GM12878 (cell line): Measurements from ENCODE around the gene TCF23. TPM values are rescaled to one million over a fixed set of nuclear protein-coding genes. Genes with fewer than 3 reads are reported as not detected.

Experiments
- ATAC-seq: fragments of 200-7000 bp; cut with Tn5 transposase; 3 replicates; pipeline ENCODE4 v1.9.1; 2020; ENCODE audit warnings: mild to moderate bottlenecking, moderate library complexity
- BruUV-seq: library from RNA; stranded (reverse); fragments of 400-500 nt; replicated peaks from 2 replicates; lab custom pipeline; 2021; lab: Mats Ljungman, UMichigan
- CTCF ChIA-PET: fragments of 300-600 bp; sonication (Branson Sonifier 250); formaldehyde crosslinking; extraction: SDS; loops from one replicate; lab custom pipeline; 2021; ENCODE audit warnings: inconsistent platforms; lab: Yijun Ruan, JAX
- POLR2A ChIA-PET: fragments of 350-600 bp; formaldehyde crosslinking; extraction: SDS; loops from one replicate; lab custom pipeline; 2021; ENCODE audit warnings: inconsistent platforms; lab: Charles Lee
- RAD21 ChIA-PET: fragments of 300-600 bp; sonication (Branson Sonifier 250); formaldehyde crosslinking; loops from one replicate; lab custom pipeline; 2023; ENCODE audit warnings: antibody characterized with exemption; ENCODE audit not compliant: unreplicated experiment; lab: Charles Lee
- SMC1A ChIA-PET: fragments of 300-600 bp; sonication (Branson Sonifier 250); formaldehyde crosslinking; loops from one replicate; lab custom pipeline; 2023; ENCODE audit not compliant: unreplicated experiment, uncharacterized antibody; lab: Charles Lee
- DNase-seq: peaks from one replicate; pipeline ENCODE4 v3.0.0-alpha.2; 2011; ENCODE audit warnings: low read depth, low spot score
- FAIRE-seq: peaks from 3 replicates; lab custom pipeline; 2011; peaks lifted over from hg19 to GRCh38; lab: Jason Lieb, UNC
- H2AFZ ChIP-seq: 2 replicates; pipeline ENCODE4 v1.6.0; 2011; ENCODE audit warnings: low read depth, low read length, control low read depth; ENCODE audit not compliant: control insufficient read depth
- H3K27ac ChIP-seq: 2 replicates; pipeline ENCODE4 v1.5.1; 2011; ENCODE audit warnings: control low read depth; ENCODE audit not compliant: control insufficient read depth, insufficient read depth
- H3K27me3 ChIP-seq, 2 experiments: replicated peaks in 1 of 2; 2 replicates each; pipeline versions ENCODE4 v1.6.0 to v1.6.1; 2011; ENCODE audit warnings: low read length in 1 of 2; ENCODE audit not compliant: control insufficient read depth in 2 of 2, insufficient read depth in 2 of 2
- H3K36me3 ChIP-seq, 2 experiments: 2 replicates each; pipeline ENCODE4 v1.5.1; 2011; ENCODE audit warnings: low read length in 1 of 2; ENCODE audit not compliant: control insufficient read depth in 2 of 2, insufficient read depth in 2 of 2
- H3K4me1 ChIP-seq: 2 replicates; pipeline ENCODE4 v1.6.1; 2011; ENCODE audit warnings: mild to moderate bottlenecking, low read length, moderate library complexity, mixed read lengths; ENCODE audit not compliant: control insufficient read depth, insufficient read depth
- H3K4me2 ChIP-seq: 2 replicates; pipeline ENCODE4 v1.6.0; 2011; ENCODE audit warnings: control low read depth; ENCODE audit not compliant: control insufficient read depth, insufficient read depth
- H3K4me3 ChIP-seq: fragments of 200-600 bp; sonication (generic); 2 replicates; pipeline ENCODE4 v1.5.1; 2016
- H3K79me2 ChIP-seq: 2 replicates; pipeline ENCODE4 v1.6.0; 2011; ENCODE audit warnings: low read length; ENCODE audit not compliant: control insufficient read depth, insufficient read depth
- H3K9ac ChIP-seq: 2 replicates; pipeline ENCODE4 v1.8.0; 2011; ENCODE audit warnings: low read length, control low read depth, mixed read lengths; ENCODE audit not compliant: control insufficient read depth, insufficient read depth
- H3K9me3 ChIP-seq: replicated peaks from 3 replicates; pipeline ENCODE4 v1.5.1; 2011; ENCODE audit warnings: mild to moderate bottlenecking, low read length; ENCODE audit not compliant: control insufficient read depth, insufficient read depth
- H4K20me1 ChIP-seq: 2 replicates; pipeline ENCODE4 v1.6.0; 2011; ENCODE audit not compliant: control insufficient read depth, insufficient read depth
- BACH1 ChIP-seq: fragments of 450-650 bp; IDR thresholded peaks from 2 replicates; pipeline ENCODE4 v1.6.1; 2017; ENCODE audit warnings: mild to moderate bottlenecking, borderline replicate concordance
- JUNB ChIP-seq: IDR thresholded peaks from 2 replicates; pipeline ENCODE4 v1.6.1; 2016; ENCODE audit warnings: antibody characterized with exemption, mild to moderate bottlenecking
- MTA2 ChIP-seq: fragments of 450-650 bp; IDR thresholded peaks from 2 replicates; pipeline ENCODE4 v1.6.1; 2016; ENCODE audit warnings: low read depth, mild to moderate bottlenecking, moderate library complexity
- SIN3A ChIP-seq: IDR thresholded peaks from 2 replicates; pipeline ENCODE4 v1.6.1; 2012; ENCODE audit warnings: low read depth, low read length, improper control_type of control experiment
- SPI1 ChIP-seq: IDR thresholded peaks from 2 replicates; pipeline ENCODE4 v1.6.1; 2011; ENCODE audit warnings: low read depth, mild to moderate bottlenecking, low read length, moderate library complexity, borderline replicate concordance; ENCODE audit not compliant: insufficient read depth
- SUPT20H ChIP-seq: IDR thresholded peaks from 2 replicates; pipeline ENCODE4 v1.6.1; 2011; ENCODE audit warnings: low read depth, mild to moderate bottlenecking, low read length, moderate library complexity, borderline replicate concordance; ENCODE audit not compliant: control insufficient read depth
- TAF1 ChIP-seq: IDR thresholded peaks from 2 replicates; pipeline ENCODE4 v1.6.1; 2011; ENCODE audit warnings: mild to moderate bottlenecking, low read depth, low read length, borderline replicate concordance
- TBL1XR1 ChIP-seq: IDR thresholded peaks from 2 replicates; pipeline ENCODE4 v1.6.1; 2012; ENCODE audit warnings: low read depth, low read length, improper control_type of control experiment
- TCF3 ChIP-seq: IDR thresholded peaks from 2 replicates; pipeline ENCODE4 v1.6.1; 2012; ENCODE audit warnings: low read depth, mild to moderate bottlenecking, low read length, borderline replicate concordance; ENCODE audit not compliant: insufficient read depth
- ZBTB33 ChIP-seq: fragments of 450-650 bp; IDR thresholded peaks from 2 replicates; pipeline ENCODE4 v1.6.1; 2017; ENCODE audit warnings: mild to moderate bottlenecking
- ZNF687 ChIP-seq: fragments of 450-650 bp; IDR thresholded peaks from 2 replicates; pipeline ENCODE4 v1.6.1; 2017; ENCODE audit warnings: mild to moderate bottlenecking, moderate library complexity
- whole genome bisulfite sequencing: methylation state at CpG from one replicate; pipeline ENCODE4 v1.1.6; 2016; ENCODE audit warnings: low lambda C conversion rate; ENCODE audit not compliant: insufficient replicate concordance, insufficient coverage; ENCODE audit errors: missing lambda C conversion rate; 5-methylcytosine and 5-hydroxymethylcytosine counted together
- in situ Hi-C: fragments of 300-500 bp; cut with MboI; formaldehyde crosslinking; loops from 9 replicates; pipeline ENCODE4 v1.14.3; 2018; ENCODE audit warnings: mixed read lengths
- intact Hi-C: fragments of 100-400 bp; cut with micrococcal nuclease; formaldehyde crosslinking; loops from one replicate; pipeline ENCODE4 v1.14.2; 2022; ENCODE audit not compliant: unreplicated experiment
- polyA plus RNA-seq, 11 experiments: library from polyadenylated mRNA; depleted of rRNA in 4 of 11; unstranded in 6 of 11; stranded (reverse) in 5 of 11; fragments of >200 nt; fragmentation: Nextera tagmentation in 4 of 11; fragmentation: Illumina TruSeq in 1 of 11; extraction: Ambion mirVana in 4 of 11; extraction: Trizol in 1 of 11; gene quantifications; 1 replicate in 1 of 11; 2 replicates in 10 of 11; pipeline versions ENCODE4 v1.2.1 to v1.2.3, GENCODE V29; 2011 to 2016; ENCODE audit warnings: inconsistent platforms in 2 of 11, missing spikeins in 2 of 11, low read depth in 1 of 11
- total RNA-seq, 4 experiments: library from RNA; depleted of rRNA in 3 of 4; stranded (reverse); fragments of >200 nt in 3 of 4; fragmentation: Illumina TruSeq in 1 of 4; extraction: Trizol in 1 of 4; gene quantifications; 2 replicates each; pipeline versions ENCODE4 v1.2.1 to v1.2.3, GENCODE V29; 2013 to 2021
- TF ChIP-seq, protein P1 (sequence below): fragments of 450-650 bp; IDR thresholded peaks from 2 replicates; pipeline ENCODE4 v1.6.1; 2018; ENCODE audit warnings: mild to moderate bottlenecking, low read depth, moderate library complexity; ENCODE audit not compliant: partially characterized antibody

TCF23 gene
- total and polyA plus RNA-seq, 10 of the 15 experiments (the other 5 are each of a cell fraction or from before 2014, with no cell fraction given) = not detected

GRCh38 chr2:27170581-27171337 lies 22.0 kb downstream of the TCF23 start:
- in situ Hi-C loops = no loop called here
- intact Hi-C loops = loop anchor here (10.0 kb wide), 1 partner anchor 114 kb away; the partner anchor contains the start of gene TRIM54
- ChIA-PET CTCF (interaction anchor here (0.6 to 2.6 kb wide), 21 partner anchors 11 to 322 kb away, joined by 3 to 20 read pairs (median 4); partner anchors contain the start of gene PREB), RAD21 (interaction anchor here (1.0 to 2.4 kb wide), 5 partner anchors 14 to 132 kb away, joined by 3 to 8 read pairs (median 6); no protein-coding TSS in a partner anchor), SMC1A (interaction anchor here (0.8 to 2.6 kb wide), 4 partner anchors 12 to 109 kb away, joined by 3 to 9 read pairs (median 6); no protein-coding TSS in a partner anchor), POLR2A (interaction anchor here (0.6 to 1.0 kb wide), 4 partner anchors 11 to 79 kb away, joined by 3 to 6 read pairs (median 4); no protein-coding TSS in a partner anchor)
- H3K9me3 ChIP-seq = peaks cover 1% of the 10 kb centered on the region; the same call in 1 of the 3 replicates
- FAIRE-seq (no peak), ATAC-seq (peak; percentile 64), DNase-seq (no peak)
- no peaks in the 10 kb centered on the region for H3K36me3 ChIP-seq
- H3K27ac ChIP-seq = no peak overlapping the region
- no peaks in the 10 kb centered on the region for H4K20me1 ChIP-seq
- no peaks in the 10 kb centered on the region; a peak in 1 of 4 replicates for H3K27me3 ChIP-seq
- no peak overlapping the region for H2AFZ ChIP-seq
- no peaks in the 10 kb centered on the region for H3K79me2 ChIP-seq
- BruUV-seq = no TSS peak
- no peak overlapping the region for H3K9ac ChIP-seq
- WGBS = 17% methylated on average over 6 of the region's 6 CpGs
- H3K4me2 ChIP-seq = no peak overlapping the region
- H3K4me3 ChIP-seq = no peak overlapping the region
- peaks cover 9% of the 10 kb centered on the region for H3K4me1 ChIP-seq
- TF ChIP-seq BACH1 (no peak), TAF1 (no peak), JUNB (no peak), SPI1 (no peak), TBL1XR1 (no peak), SIN3A (no peak), SUPT20H (no peak), MTA2 (no peak), ZNF687 (no peak), TCF3 (no peak), ZBTB33 (no peak)
- TF ChIP-seq, protein P1, sequence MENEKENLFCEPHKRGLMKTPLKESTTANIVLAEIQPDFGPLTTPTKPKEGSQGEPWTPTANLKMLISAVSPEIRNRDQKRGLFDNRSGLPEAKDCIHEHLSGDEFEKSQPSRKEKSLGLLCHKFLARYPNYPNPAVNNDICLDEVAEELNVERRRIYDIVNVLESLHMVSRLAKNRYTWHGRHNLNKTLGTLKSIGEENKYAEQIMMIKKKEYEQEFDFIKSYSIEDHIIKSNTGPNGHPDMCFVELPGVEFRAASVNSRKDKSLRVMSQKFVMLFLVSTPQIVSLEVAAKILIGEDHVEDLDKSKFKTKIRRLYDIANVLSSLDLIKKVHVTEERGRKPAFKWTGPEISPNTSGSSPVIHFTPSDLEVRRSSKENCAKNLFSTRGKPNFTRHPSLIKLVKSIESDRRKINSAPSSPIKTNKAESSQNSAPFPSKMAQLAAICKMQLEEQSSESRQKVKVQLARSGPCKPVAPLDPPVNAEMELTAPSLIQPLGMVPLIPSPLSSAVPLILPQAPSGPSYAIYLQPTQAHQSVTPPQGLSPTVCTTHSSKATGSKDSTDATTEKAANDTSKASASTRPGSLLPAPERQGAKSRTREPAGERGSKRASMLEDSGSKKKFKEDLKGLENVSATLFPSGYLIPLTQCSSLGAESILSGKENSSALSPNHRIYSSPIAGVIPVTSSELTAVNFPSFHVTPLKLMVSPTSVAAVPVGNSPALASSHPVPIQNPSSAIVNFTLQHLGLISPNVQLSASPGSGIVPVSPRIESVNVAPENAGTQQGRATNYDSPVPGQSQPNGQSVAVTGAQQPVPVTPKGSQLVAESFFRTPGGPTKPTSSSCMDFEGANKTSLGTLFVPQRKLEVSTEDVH = no peak
